GM12874 (cell line): Measurements from ENCODE around the gene ZMYND19.

Source experiments
- TF ChIP-seq, protein P1 (sequence below): IDR thresholded peaks from 2 replicates; pipeline ENCODE4 v1.5.1; 2011; ENCODE audit warnings: low read depth, mild to moderate bottlenecking, control low read depth, low read length, moderate library complexity; ENCODE audit not compliant: insufficient read depth

The ZMYND19 gene

DNA sequence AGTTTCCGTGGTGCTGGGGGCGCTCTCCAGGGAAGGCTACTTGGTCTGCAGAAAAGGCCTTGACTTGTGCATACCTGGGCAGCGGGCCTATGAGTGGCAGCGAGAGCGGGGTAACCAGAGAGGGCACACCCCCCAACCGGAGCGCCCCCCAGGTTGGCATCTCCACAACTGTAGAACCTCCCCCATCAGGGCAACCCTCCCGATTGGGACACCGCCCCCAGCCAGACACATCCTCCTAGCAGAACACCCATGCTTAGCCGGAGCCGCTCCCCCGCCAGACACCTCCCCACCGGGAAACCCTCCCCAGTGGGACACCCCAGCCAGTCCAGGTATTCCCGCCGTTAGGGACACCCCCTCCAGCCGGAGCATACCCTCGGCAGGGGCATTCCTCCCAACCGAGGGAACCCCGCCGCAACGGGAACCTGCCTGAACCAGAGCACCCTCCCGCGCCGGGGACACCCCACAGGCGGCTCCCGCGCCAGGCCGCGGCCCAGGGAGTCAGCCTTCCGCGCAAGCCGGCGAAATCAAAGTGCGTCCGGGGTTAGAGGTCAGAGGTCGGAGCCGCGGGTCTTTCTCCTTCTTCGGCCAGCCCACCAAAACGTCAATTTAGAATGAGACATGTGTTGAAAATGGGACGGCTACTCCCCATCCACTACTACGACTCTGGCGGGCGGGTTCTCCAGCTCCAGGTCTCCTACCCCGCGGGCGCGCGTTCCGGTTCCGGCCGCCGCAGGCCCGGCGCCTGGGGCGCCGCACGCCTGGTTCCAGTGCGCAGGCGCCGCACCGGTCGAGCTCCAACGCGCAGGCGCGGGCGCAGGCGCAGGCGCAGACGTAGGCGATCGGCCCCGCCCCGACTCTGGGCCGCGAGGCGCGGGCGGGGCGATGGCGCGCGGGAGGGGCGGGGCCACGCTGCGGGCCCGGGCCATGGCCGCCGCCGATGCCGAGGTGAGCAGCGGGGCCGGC is 28.1 kb upstream of the ZMYND19 start, which contains the start of gene EHMT1:
Gene EHMT1, plus strand, starts transcription at position 901 of the 963 bp plus-strand sequence. Its CDS starts 24 bp downstream, at position 925.
- TF ChIP-seq, protein P1, sequence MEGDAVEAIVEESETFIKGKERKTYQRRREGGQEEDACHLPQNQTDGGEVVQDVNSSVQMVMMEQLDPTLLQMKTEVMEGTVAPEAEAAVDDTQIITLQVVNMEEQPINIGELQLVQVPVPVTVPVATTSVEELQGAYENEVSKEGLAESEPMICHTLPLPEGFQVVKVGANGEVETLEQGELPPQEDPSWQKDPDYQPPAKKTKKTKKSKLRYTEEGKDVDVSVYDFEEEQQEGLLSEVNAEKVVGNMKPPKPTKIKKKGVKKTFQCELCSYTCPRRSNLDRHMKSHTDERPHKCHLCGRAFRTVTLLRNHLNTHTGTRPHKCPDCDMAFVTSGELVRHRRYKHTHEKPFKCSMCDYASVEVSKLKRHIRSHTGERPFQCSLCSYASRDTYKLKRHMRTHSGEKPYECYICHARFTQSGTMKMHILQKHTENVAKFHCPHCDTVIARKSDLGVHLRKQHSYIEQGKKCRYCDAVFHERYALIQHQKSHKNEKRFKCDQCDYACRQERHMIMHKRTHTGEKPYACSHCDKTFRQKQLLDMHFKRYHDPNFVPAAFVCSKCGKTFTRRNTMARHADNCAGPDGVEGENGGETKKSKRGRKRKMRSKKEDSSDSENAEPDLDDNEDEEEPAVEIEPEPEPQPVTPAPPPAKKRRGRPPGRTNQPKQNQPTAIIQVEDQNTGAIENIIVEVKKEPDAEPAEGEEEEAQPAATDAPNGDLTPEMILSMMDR, result no peak

DNA sequence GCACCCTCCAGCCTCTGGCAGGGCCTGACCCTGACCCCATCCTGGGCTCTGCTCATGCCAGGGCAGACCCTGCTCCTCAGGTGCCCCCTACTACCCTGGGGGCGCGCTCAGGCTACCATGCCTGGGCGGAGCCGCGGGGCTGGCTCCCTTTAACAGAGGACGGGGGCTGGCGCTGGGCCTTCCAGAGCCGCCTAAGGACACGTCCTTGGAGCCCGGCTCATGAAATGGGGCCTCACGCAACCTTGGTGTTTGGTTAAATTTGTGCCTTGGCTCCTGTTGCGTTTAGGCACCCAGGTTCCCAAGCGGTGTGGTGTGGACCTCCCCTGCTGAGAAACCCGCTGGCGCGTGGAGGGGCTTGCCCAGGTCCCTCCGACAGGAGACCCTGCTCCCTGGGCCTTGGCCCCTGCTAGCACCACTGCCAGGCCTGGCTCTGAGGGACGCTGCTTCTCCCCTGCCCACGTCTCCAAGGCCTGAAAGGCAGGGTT is 25.1 kb upstream of the ZMYND19 start:
- TF ChIP-seq, protein P1, result no peak

DNA sequence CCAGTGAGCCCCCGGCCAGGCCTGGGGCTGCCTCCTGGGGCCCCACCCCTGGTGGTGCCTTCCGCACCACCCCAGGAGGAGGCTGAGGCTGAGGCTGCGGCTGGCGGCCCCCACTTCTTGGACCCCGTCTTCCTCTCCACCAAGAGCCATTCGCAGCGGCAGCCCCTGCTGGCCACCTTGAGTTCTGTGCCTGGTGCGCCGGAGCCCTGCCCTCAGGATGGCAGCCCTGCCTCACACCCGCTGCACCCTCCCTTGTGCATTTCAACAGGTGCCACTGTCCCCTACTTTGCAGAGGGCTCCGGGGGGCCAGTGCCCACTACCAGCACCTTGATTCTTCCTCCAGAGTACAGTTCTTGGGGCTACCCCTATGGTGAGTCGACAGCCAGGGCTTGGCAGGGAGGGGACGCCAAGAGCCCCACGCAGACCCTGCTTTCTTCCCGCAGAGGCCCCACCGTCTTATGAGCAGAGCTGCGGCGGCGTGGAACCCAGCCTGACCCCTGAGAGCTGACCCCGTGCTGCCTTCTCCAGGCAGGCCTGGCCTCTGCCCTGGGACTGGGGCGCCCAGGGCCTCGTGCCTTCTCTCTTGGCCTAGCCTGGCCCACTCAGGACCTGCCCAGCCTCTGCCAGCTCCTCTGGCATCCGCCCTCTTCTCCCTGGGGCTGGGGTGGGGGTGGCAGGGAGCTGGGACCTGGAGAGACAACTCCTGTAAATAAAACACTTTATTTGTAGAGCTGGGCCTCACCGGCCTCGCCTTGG is 24.5 kb upstream of the ZMYND19 start:
- TF ChIP-seq, protein P1, result no peak

DNA sequence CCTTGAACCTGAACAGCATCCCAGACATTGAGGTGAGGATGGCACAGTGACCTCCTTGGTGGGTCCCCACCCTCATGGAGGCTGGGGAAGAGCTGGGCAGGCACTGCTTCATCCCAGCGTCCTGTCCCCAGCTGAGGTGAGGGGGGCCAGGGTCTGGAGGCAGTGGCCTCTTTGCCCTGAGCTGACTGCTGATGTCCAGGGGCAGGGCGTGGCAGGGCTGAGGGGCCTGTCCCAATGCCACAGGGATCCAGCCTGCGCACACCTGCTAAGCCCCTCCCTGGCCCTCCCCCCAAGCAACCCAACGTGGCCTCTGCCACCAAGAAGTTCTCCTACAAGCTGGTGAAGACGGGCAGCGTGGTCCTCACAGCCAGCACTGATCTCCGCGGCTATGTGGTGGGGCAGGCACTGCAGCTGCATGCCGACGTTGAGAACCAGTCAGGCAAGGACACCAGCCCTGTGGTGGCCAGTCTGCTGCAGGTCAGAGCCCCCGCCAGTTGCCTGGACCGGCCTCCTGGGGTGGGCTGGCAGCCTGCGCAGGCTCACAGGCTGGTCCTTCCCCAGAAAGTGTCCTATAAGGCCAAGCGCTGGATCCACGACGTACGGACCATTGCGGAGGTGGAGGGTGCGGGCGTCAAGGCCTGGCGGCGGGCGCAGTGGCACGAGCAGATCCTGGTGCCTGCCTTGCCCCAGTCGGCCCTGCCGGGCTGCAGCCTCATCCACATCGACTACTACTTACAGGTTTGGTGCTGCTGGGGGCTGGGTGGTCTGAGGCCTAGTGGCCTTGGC is 23.6 kb upstream of the ZMYND19 start:
- TF ChIP-seq, protein P1, result no peak

DNA sequence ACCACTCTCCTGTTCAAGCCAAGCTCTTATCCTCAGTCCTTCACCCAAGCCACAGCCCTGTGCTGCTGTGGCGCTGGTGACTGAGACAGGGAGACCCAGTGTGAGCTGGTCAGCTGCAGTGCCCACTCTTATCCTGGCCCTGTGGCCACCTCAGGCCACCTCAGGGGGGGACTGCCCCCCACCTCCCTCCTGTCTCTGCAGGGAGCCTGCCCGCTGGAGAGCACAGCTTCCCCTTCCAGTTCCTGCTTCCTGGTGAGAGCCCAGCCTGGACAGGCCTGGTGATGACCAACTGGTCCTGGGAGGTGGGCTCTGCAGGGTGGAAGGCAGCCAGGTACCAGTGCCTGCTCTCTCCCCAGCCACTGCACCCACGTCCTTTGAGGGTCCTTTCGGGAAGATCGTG is 22.9 kb upstream of the ZMYND19 start:
- TF ChIP-seq, protein P1, result no peak

DNA sequence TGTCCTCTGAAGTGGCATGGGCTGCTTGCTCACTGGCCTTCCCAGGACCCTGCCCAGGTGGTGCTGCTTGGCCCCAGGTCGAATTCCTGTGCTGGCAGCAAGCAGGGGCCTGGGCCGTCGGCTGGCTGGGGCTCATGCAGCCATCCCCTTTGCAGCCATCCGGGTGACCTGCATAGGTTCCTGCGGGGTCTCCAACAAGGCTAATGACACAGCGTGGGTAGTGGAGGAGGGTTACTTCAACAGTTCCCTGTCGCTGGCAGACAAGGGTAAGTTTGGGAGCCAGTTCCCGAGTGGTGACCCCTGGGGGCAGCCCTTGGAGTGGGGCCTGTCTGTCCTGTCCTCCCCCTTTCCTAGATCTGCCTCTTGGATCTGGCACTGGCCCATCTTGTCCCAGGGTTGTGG is 22.4 kb upstream of the ZMYND19 start:
- TF ChIP-seq, protein P1, result no peak
